Fibroblast of villous mesenchyme (primary cell): Measurements from ENCODE around the gene HIVEP3. TPM values are rescaled to one million over a fixed set of nuclear protein-coding genes. Genes with fewer than 3 reads are reported as not detected.

Experiments used
- DNase-seq: peaks from one replicate; pipeline ENCODE4 v3.0.0-alpha.2; 2010; ENCODE audit warnings: low read depth
- H3K4me3 ChIP-seq: 2 replicates; pipeline ENCODE4 v1.5.1; 2011; ENCODE audit warnings: low read depth, mild to moderate bottlenecking, low read length
- CTCF ChIP-seq: IDR thresholded peaks from 2 replicates; pipeline ENCODE4 v1.5.1; 2012; ENCODE audit warnings: low read depth, mild to moderate bottlenecking, low read length; ENCODE audit not compliant: insufficient read depth
- total RNA-seq: library from RNA; depleted of rRNA; stranded (reverse); fragments of >200 nt; gene quantifications from 2 replicates; pipeline ENCODE4 v1.2.3, GENCODE V29; 2012

HIVEP3 gene
- total RNA-seq, 1 donor = 0.86 TPM

- no peak overlapping the region for H3K4me3 ChIP-seq
- TF ChIP-seq CTCF = no peak
- DNase-seq = no peak
Measured at GRCh38 chr1:41515131-41515678, 403.5 kb downstream of the HIVEP3 start.

- H3K4me3 ChIP-seq = no peak overlapping the region
- no peak for DNase-seq
- TF ChIP-seq CTCF = no peak
Measured at GRCh38 chr1:41514381-41514780, 404.3 kb downstream of the HIVEP3 start.

- DNase-seq = no peak
- peak; percentile 26 for TF ChIP-seq CTCF
Measured at GRCh38 chr1:41513383-41513735, 405.4 kb downstream of the HIVEP3 start.

GRCh38 chr1:41512701-41513382, 405.9 kb downstream of the HIVEP3 start:
- no peak for TF ChIP-seq CTCF
- DNase-seq = no peak
- H3K4me3 ChIP-seq = no peak overlapping the region

More at GRCh38 chr1:41513383-41513735, 405.4 kb downstream of the HIVEP3 start:
- no peak overlapping the region for H3K4me3 ChIP-seq

- no peak for TF ChIP-seq CTCF
- H3K4me3 ChIP-seq = no peak overlapping the region
- DNase-seq = no peak
Measured at GRCh38 chr1:41511239-41511540, 407.5 kb downstream of the HIVEP3 start.

GRCh38 chr1:41510531-41511238, 408.0 kb downstream of the HIVEP3 start:
- H3K4me3 ChIP-seq = no peak overlapping the region
- no peak for DNase-seq
- no peak for TF ChIP-seq CTCF
